Islet precursor cell (in vitro differentiated cells): ENCODE measurements around the gene FBXO31.
A peak's percentile ranks its signal among the peaks of the same experiment; 100 is the strongest.

Source experiments
- DNase-seq: peaks from one replicate; pipeline ENCODE4 v3.0.0-alpha.2; 2018

Gene FBXO31

GRCh38 chr16:87411375-87412271 is 28.0 kb upstream of the FBXO31 start:
- DNase-seq: no peak

GRCh38 chr16:87410968-87411367 is 27.4 kb upstream of the FBXO31 start:
- DNase-seq: no peak

GRCh38 chr16:87410530-87410929 is 27.0 kb upstream of the FBXO31 start:
- no peak for DNase-seq

- DNase-seq: no peak
Measured at GRCh38 chr16:87409781-87410180, 26.2 kb upstream of the FBXO31 start.

- no peak for DNase-seq
Measured at GRCh38 chr16:87409153-87409552, 25.6 kb upstream of the FBXO31 start.

GRCh38 chr16:87407511-87408112 is 24.0 kb upstream of the FBXO31 start:
- no peak for DNase-seq

GRCh38 chr16:87406495-87407088 is 23.0 kb upstream of the FBXO31 start:
- DNase-seq: no peak

GRCh38 chr16:87404764-87405625 is 21.4 kb upstream of the FBXO31 start:
- no peak for DNase-seq

- DNase-seq: no peak
Measured at GRCh38 chr16:87395181-87395842, 11.7 kb upstream of the FBXO31 start.

- DNase-seq: no peak
Measured at GRCh38 chr16:87393680-87394055, 10.1 kb upstream of the FBXO31 start.

- DNase-seq: peak; percentile 72
Measured at GRCh38 chr16:87392821-87393679, 9.5 kb upstream of the FBXO31 start.

- DNase-seq: peak; percentile 98
Measured at GRCh38 chr16:87391950-87392820, 8.6 kb upstream of the FBXO31 start, which contains the start of gene MAP1LC3B. Gene MAP1LC3B, plus strand, starts transcription at chr16:87392336. Its CDS starts 92 bp downstream, at chr16:87392428.

GRCh38 chr16:87391324-87391949 is 7.9 kb upstream of the FBXO31 start:
- peak; percentile 85 for DNase-seq

- DNase-seq: no peak
Measured at GRCh38 chr16:87390641-87391323, 7.2 kb upstream of the FBXO31 start.

GRCh38 chr16:87389914-87390313 is 6.3 kb upstream of the FBXO31 start:
- DNase-seq: peak; percentile 5

GRCh38 chr16:87389245-87389644 is 5.7 kb upstream of the FBXO31 start:
- peak; percentile 8 for DNase-seq

GRCh38 chr16:87388818-87389134 is 5.2 kb upstream of the FBXO31 start:
- no peak for DNase-seq

GRCh38 chr16:87387942-87388817 is 4.6 kb upstream of the FBXO31 start:
- peak; percentile 99 for DNase-seq

- peak; percentile 64 for DNase-seq
Measured at GRCh38 chr16:87384875-87385167, 1.2 kb upstream of the FBXO31 start.
